ENCODE measurements around the gene BCL10. TPM values are rescaled to one million over a fixed set of nuclear protein-coding genes. Genes with fewer than 3 reads are reported as not detected.

The BCL10 gene
- total and polyA plus RNA-seq, 2 of the 4 experiments (the other 2 are of a cell fraction): 15.3 to 30.5 TPM

GRCh38 chr1:85276978-85277639 lies 677 bp upstream of the BCL10 start:
- H3K27me3 ChIP-seq (ENCODE audit: control insufficient read depth, insufficient read depth, low read length): no peaks in the 10 kb centered on the region
- DNase-seq (no peak), ATAC-seq (ENCODE audit: low read depth) (no peak)
- 0% methylated on average over 1 of the region's 11 CpGs; no CpG with 5 or more reads in 1 of the 2 experiments for WGBS, 2 experiments (ENCODE audit: extremely low coverage in 2 of 2, insufficient read length in 1 of 2)
- TSS peak; percentile 93 for BruUV-seq (replicated peaks)
- TF ChIP-seq MAFK (IDR thresholded peaks at IDR 0.05; ENCODE audit: low read depth, low read length): no peak
- no peak for TF ChIP-seq POLR2A (IDR thresholded peaks at IDR 0.05; ENCODE audit: low read depth, low read length)
- TF ChIP-seq BHLHE40 (IDR thresholded peaks at IDR 0.05; ENCODE audit: low read depth, low read length): no peak
- no peak for TF ChIP-seq FOS (IDR thresholded peaks at IDR 0.05; ENCODE audit: low read depth, low read length)
- no peak for TF ChIP-seq MAZ (IDR thresholded peaks at IDR 0.05; ENCODE audit: borderline replicate concordance, low read depth, low read length)
- TF ChIP-seq CHD1 (IDR thresholded peaks at IDR 0.05; ENCODE audit: low read depth, low read length): no peak
- H4K5ac ChIP-seq (ENCODE audit: low read depth, low read length): peak overlapping the region; percentile 76
- H2BK120ac ChIP-seq (ENCODE audit: low read depth, low read length): peak overlapping the region; percentile 79
- peak overlapping the region; percentile 66 for H2BK5ac ChIP-seq (ENCODE audit: low read depth, low read length, poor library complexity, severe bottlenecking)
- peak overlapping the region; percentile 70 for H3K18ac ChIP-seq (ENCODE audit: low read depth, low read length)
- H3K14ac ChIP-seq (replicated peaks; ENCODE audit: low read depth, low read length): peak overlapping the region; percentile 91
- in situ Hi-C loops (cut with MboI; ENCODE audit: low sequenced_read_pairs): no loop called here
- peak overlapping the region; percentile 67 to 93 for H4K8ac ChIP-seq (ENCODE audit: low read depth in 2 of 2, low read length in 2 of 2)
- H3K4me3 ChIP-seq (ENCODE audit: insufficient read depth, low read depth, low read length): peak overlapping the region; percentile 48
- peak overlapping the region; percentile 35; the same call in 1 of the 2 replicates for H2BK20ac ChIP-seq (ENCODE audit: low read depth, low read length)
- peak overlapping the region; percentile 67 for H3K56ac ChIP-seq (ENCODE audit: extremely low read depth, insufficient read depth, low read length)
- H3K23ac ChIP-seq (ENCODE audit: low read depth, low read length): peak overlapping the region; percentile 74
- H3K9me1 ChIP-seq (ENCODE audit: insufficient read depth, low read length): peaks cover 8% of the 10 kb centered on the region
- peak overlapping the region; percentile 63 for H3K4me2 ChIP-seq (ENCODE audit: low read depth, low read length)
- ChIA-PET POLR2A (ENCODE audit: unreplicated experiment) (interaction anchor here (0.7 to 1.4 kb wide), 3 partner anchors 8 to 306 kb away, joined by 3 to 4 read pairs (median 3); no protein-coding TSS in a partner anchor), CTCF (interaction anchor here (1.3 kb wide), 2 partner anchors 18 to 332 kb away, joined by 4 to 5 read pairs; partner anchors contain the start of gene C1orf52)
- peaks cover 36% of the 10 kb centered on the region; the same call in 1 of the 2 replicates for H4K20me1 ChIP-seq (ENCODE audit: insufficient read depth, low read length)
- H2AK5ac ChIP-seq (ENCODE audit: low read depth, low read length): peak overlapping the region; percentile 41; the same call in 1 of the 2 replicates
- peaks cover 0 to 47% of the 10 kb centered on the region in 2 experiments; a peak in 2 of 4 replicates for H3K79me1 ChIP-seq (ENCODE audit: low read depth in 1 of 2, low read length in 2 of 2)
- H4K91ac ChIP-seq (ENCODE audit: insufficient read depth, low read depth, low read length): peak overlapping the region; percentile 58
- no peaks in the 10 kb centered on the region for H3K9me3 ChIP-seq (ENCODE audit: control insufficient read depth, insufficient read depth, low read length)
- H3K27ac ChIP-seq (ENCODE audit: insufficient read depth, low read length): peak overlapping the region; percentile 53
- peaks cover 6% of the 10 kb centered on the region for H3K4me1 ChIP-seq (ENCODE audit: control insufficient read depth, insufficient read depth, low read length)
- dilution Hi-C loops (cut with HindIII; ENCODE audit: low sequenced_read_pairs, unreplicated experiment): no loop called here
- 0 out of 2 replicates have a peak, but pooled peaks cover 1% of the 10 kb centered on the region for H3K36me3 ChIP-seq (ENCODE audit: control insufficient read depth, insufficient read depth, low read length)
- peak overlapping the region; percentile 93 for H2AFZ ChIP-seq (replicated peaks; ENCODE audit: low read length, poor library complexity)
- intact Hi-C loops (cut with micrococcal nuclease): loop anchor here (5.0 kb wide), 1 partner anchor 1085 kb away; no protein-coding TSS in a partner anchor
- peak overlapping the region; percentile 62; the same call in 1 of the 3 replicates for H2BK15ac ChIP-seq (ENCODE audit: low read depth, low read length)
- H2AK9ac ChIP-seq (replicated peaks; ENCODE audit: low read depth, low read length, poor library complexity): peak overlapping the region; percentile 85
- peak overlapping the region; percentile 88 for H3K4ac ChIP-seq (ENCODE audit: low read depth, low read length)
- peak overlapping the region; percentile 61 for H3K9ac ChIP-seq (ENCODE audit: low read depth, low read length)

Data from IMR-90 (cell line).